KOPT-K1 (cell line): Measurements from ENCODE around the gene KCNH8.

Source experiments
- H3K27ac ChIP-seq: fragments of 200-600 bp; sonication (generic); 2 replicates; pipeline ENCODE4 v1.5.1; 2016; ENCODE audit warnings: antibody characterized with exemption, mild to moderate bottlenecking, low read depth, low read length; ENCODE audit not compliant: poor library complexity, severe bottlenecking
- H3K36me3 ChIP-seq: fragments of 200-600 bp; sonication (generic); 2 replicates; pipeline ENCODE4 v1.5.1; 2017; ENCODE audit warnings: antibody characterized with exemption, mild to moderate bottlenecking, low read length, moderate library complexity; ENCODE audit not compliant: insufficient read depth
- H3K9me3 ChIP-seq: fragments of 200-600 bp; sonication (generic); 2 replicates; pipeline ENCODE4 v1.5.1; 2017; ENCODE audit warnings: antibody characterized with exemption, low read length, mild to moderate bottlenecking; ENCODE audit not compliant: insufficient read depth, poor library complexity, severe bottlenecking

KCNH8 gene

GRCh38 chr3:19256313-19256712, 108.0 kb downstream of the KCNH8 start:
- no peak overlapping the region for H3K27ac ChIP-seq
- no peaks in the 10 kb centered on the region for H3K9me3 ChIP-seq
- H3K36me3 ChIP-seq: no peaks in the 10 kb centered on the region

- no peaks in the 10 kb centered on the region for H3K36me3 ChIP-seq
- H3K9me3 ChIP-seq: no peaks in the 10 kb centered on the region
- no peak overlapping the region for H3K27ac ChIP-seq
Observed at GRCh38 chr3:19263606-19264005, 115.3 kb downstream of the KCNH8 start.

GRCh38 chr3:19264424-19264823, 116.1 kb downstream of the KCNH8 start:
- no peak overlapping the region for H3K27ac ChIP-seq
- no peaks in the 10 kb centered on the region for H3K9me3 ChIP-seq
- no peaks in the 10 kb centered on the region for H3K36me3 ChIP-seq

- H3K9me3 ChIP-seq: no peaks in the 10 kb centered on the region
- no peaks in the 10 kb centered on the region for H3K36me3 ChIP-seq
- no peak overlapping the region for H3K27ac ChIP-seq
Observed at GRCh38 chr3:19267040-19267439, 118.7 kb downstream of the KCNH8 start.

GRCh38 chr3:19270481-19270880, 122.2 kb downstream of the KCNH8 start:
- no peak overlapping the region for H3K27ac ChIP-seq
- H3K36me3 ChIP-seq: no peaks in the 10 kb centered on the region
- H3K9me3 ChIP-seq: no peaks in the 10 kb centered on the region

- H3K27ac ChIP-seq: no peak overlapping the region
- no peaks in the 10 kb centered on the region for H3K36me3 ChIP-seq
- H3K9me3 ChIP-seq: no peaks in the 10 kb centered on the region
Observed at GRCh38 chr3:19272296-19272695, 124.0 kb downstream of the KCNH8 start.

GRCh38 chr3:19273091-19273490, 124.8 kb downstream of the KCNH8 start:
- H3K9me3 ChIP-seq: no peaks in the 10 kb centered on the region
- H3K27ac ChIP-seq: no peak overlapping the region
- H3K36me3 ChIP-seq: no peaks in the 10 kb centered on the region

- Histone ChIP-seq H3K36me3 (no peaks in the 10 kb centered on the region), H3K9me3 (no peaks in the 10 kb centered on the region), H3K27ac (no peak overlapping the region)
Observed at GRCh38 chr3:19274576-19274975, 126.3 kb downstream of the KCNH8 start.

GRCh38 chr3:19284974-19285373, 136.7 kb downstream of the KCNH8 start:
- no peaks in the 10 kb centered on the region for H3K9me3 ChIP-seq
- H3K27ac ChIP-seq: no peak overlapping the region
- H3K36me3 ChIP-seq: no peaks in the 10 kb centered on the region

- H3K9me3 ChIP-seq: no peaks in the 10 kb centered on the region
- no peak overlapping the region for H3K27ac ChIP-seq
- no peaks in the 10 kb centered on the region for H3K36me3 ChIP-seq
Observed at GRCh38 chr3:19293295-19293694, 145.0 kb downstream of the KCNH8 start.

GRCh38 chr3:19295208-19295607, 146.9 kb downstream of the KCNH8 start:
- Histone ChIP-seq H3K36me3 (no peaks in the 10 kb centered on the region), H3K27ac (no peak overlapping the region), H3K9me3 (no peaks in the 10 kb centered on the region)

- H3K9me3 ChIP-seq: no peaks in the 10 kb centered on the region
- no peaks in the 10 kb centered on the region for H3K36me3 ChIP-seq
- no peak overlapping the region for H3K27ac ChIP-seq
Observed at GRCh38 chr3:19331931-19332330, 183.6 kb downstream of the KCNH8 start.

GRCh38 chr3:19334120-19334519, 185.8 kb downstream of the KCNH8 start:
- no peaks in the 10 kb centered on the region for H3K9me3 ChIP-seq
- H3K36me3 ChIP-seq: no peaks in the 10 kb centered on the region
- H3K27ac ChIP-seq: no peak overlapping the region

- Histone ChIP-seq H3K9me3 (no peaks in the 10 kb centered on the region), H3K27ac (no peak overlapping the region), H3K36me3 (no peaks in the 10 kb centered on the region)
Observed at GRCh38 chr3:19338769-19339168, 190.5 kb downstream of the KCNH8 start.

GRCh38 chr3:19342389-19342788, 194.1 kb downstream of the KCNH8 start:
- no peaks in the 10 kb centered on the region for H3K9me3 ChIP-seq
- no peaks in the 10 kb centered on the region for H3K36me3 ChIP-seq

GRCh38 chr3:19346759-19347158, 198.4 kb downstream of the KCNH8 start:
- Histone ChIP-seq H3K36me3 (no peaks in the 10 kb centered on the region), H3K27ac (no peak overlapping the region), H3K9me3 (no peaks in the 10 kb centered on the region)

More at GRCh38 chr3:19342389-19342788, 194.1 kb downstream of the KCNH8 start:
- no peak overlapping the region for H3K27ac ChIP-seq

GRCh38 chr3:19347671-19348070, 199.4 kb downstream of the KCNH8 start:
- H3K36me3 ChIP-seq: no peaks in the 10 kb centered on the region
- H3K27ac ChIP-seq: no peak overlapping the region

More at GRCh38 chr3:19347671-19348070, 199.4 kb downstream of the KCNH8 start:
- no peaks in the 10 kb centered on the region for H3K9me3 ChIP-seq
